ENCODE measurements around the gene KCNIP1.

- TF ChIP-seq CTCF (IDR thresholded peaks at IDR 0.05) (no peak), MYC (IDR thresholded peaks at IDR 0.05; ENCODE audit: borderline replicate concordance, low read length) (no peak), MAZ (IDR thresholded peaks at IDR 0.05; ENCODE audit: borderline replicate concordance, low read depth, low read length) (no peak), POLR2A (IDR thresholded peaks at IDR 0.05; ENCODE audit: low read length) (no peak), POLR2AphosphoS2 (conservative IDR thresholded peaks at IDR 0.05; ENCODE audit: low read length) (no peak), JUN (IDR thresholded peaks at IDR 0.05) (no peak), CHD2 (IDR thresholded peaks at IDR 0.05; ENCODE audit: low read length, partially characterized antibody) (no peak)
These were observed 271.0 kb downstream of the KCNIP1 start for GRCh38 chr5:170774831-170775230.
